Spleen (tissue), 11 donors: ENCODE results near the gene FGGY. TPM values are rescaled to one million over a fixed set of nuclear protein-coding genes. Genes with fewer than 3 reads are reported as not detected.

Experiments
- DNase-seq: peaks from one replicate; pipeline ENCODE4 v3.0.0-alpha.2; 2020
- H3K27ac ChIP-seq, 8 donors: fragments of 200-600 bp; sonication (generic) in 7 of 8; 1 replicate in 4 of 8; 2 replicates in 4 of 8; pipeline versions ENCODE4 v1.5.0 to v1.8.0; 2016 to 2021; ENCODE audit warnings: inconsistent platforms in 4 of 8, mild to moderate bottlenecking in 4 of 8, moderate library complexity in 1 of 8
- H3K27me3 ChIP-seq, 7 donors: fragments of 200-600 bp; sonication (generic) in 6 of 7; replicated peaks in 1 of 7; 1 replicate in 4 of 7; 2 replicates in 3 of 7; pipeline versions ENCODE4 v1.5.0 to v1.8.0; 2016 to 2021; ENCODE audit warnings: inconsistent platforms in 3 of 7, mild to moderate bottlenecking in 1 of 7
- H3K36me3 ChIP-seq, 6 donors: fragments of 200-600 bp; sonication (generic) in 5 of 6; 1 replicate in 4 of 6; 2 replicates in 2 of 6; pipeline versions ENCODE4 v1.5.0 to v1.8.0; 2016 to 2021; ENCODE audit warnings: inconsistent platforms in 2 of 6
- H3K4me1 ChIP-seq, 6 donors: fragments of 200-600 bp; sonication (generic) in 5 of 6; 1 replicate in 3 of 6; 2 replicates in 3 of 6; pipeline versions ENCODE4 v1.5.0 to v1.8.0; 2016 to 2021; ENCODE audit warnings: inconsistent platforms in 3 of 6
- H3K4me3 ChIP-seq, 8 donors: fragments of 200-600 bp; sonication (generic) in 7 of 8; 1 replicate in 4 of 8; 2 replicates in 4 of 8; pipeline versions ENCODE4 v1.5.0 to v1.8.0; 2016 to 2021; ENCODE audit warnings: inconsistent platforms in 4 of 8, mild to moderate bottlenecking in 4 of 8, moderate library complexity in 2 of 8
- H3K9me3 ChIP-seq, 8 donors: fragments of 200-600 bp; sonication (generic) in 7 of 8; 1 replicate in 4 of 8; 2 replicates in 4 of 8; pipeline versions ENCODE4 v1.5.0 to v1.8.0; 2016 to 2021; ENCODE audit warnings: inconsistent platforms in 4 of 8
- CTCF ChIP-seq, 11 experiments: fragments of 200-600 bp in 7 of 11; fragments of 450-650 bp in 4 of 11; sonication (generic) in 4 of 11; IDR thresholded peaks in 8 of 11; conservative IDR thresholded peaks in 3 of 11; 1 replicate in 7 of 11; 2 replicates in 4 of 11; pipeline versions ENCODE4 v1.4.0 to v1.8.0; 2016 to 2021; ENCODE audit warnings: antibody characterized with exemption in 11 of 11, inconsistent platforms in 4 of 11, mild to moderate bottlenecking in 1 of 11
- POLR2A ChIP-seq, 3 donors: fragments of 450-650 bp; IDR thresholded peaks; one replicate each; pipeline ENCODE4 v1.5.1; 2017; ENCODE audit warnings: antibody characterized with exemption in 3 of 3, mild to moderate bottlenecking in 1 of 3
- POLR2AphosphoS5 ChIP-seq, 3 donors: sonication (generic); formaldehyde crosslinking; IDR thresholded peaks; one replicate each; pipeline ENCODE4 v1.5.1; 2017; ENCODE audit warnings: antibody characterized with exemption in 3 of 3
- WGBS, 5 donors: extraction: QIAGEN DNeasy Blood & Tissue Kit in 3 of 5; methylation state at CpG; one replicate each; pipeline versions ENCODE4 v1.1.5 to v1.1.7; 2013 to 2018; 5-methylcytosine and 5-hydroxymethylcytosine counted together
- intact Hi-C: fragments of 100-400 bp; cut with DNase I; formaldehyde crosslinking; loops from one replicate; pipeline ENCODE4 v1.15.0; 2023; ENCODE audit warnings: low total_unique reads
- polyA plus RNA-seq, 3 donors: library from polyadenylated mRNA; stranded (reverse); fragments of 200-250 nt; gene quantifications; one replicate each; pipeline ENCODE4 v1.2.1, GENCODE V29; 2013
- total RNA-seq, 7 donors: library from RNA; depleted of rRNA in 3 of 7; stranded (reverse); fragments of >200 nt in 3 of 7; fragmentation: NEBNext Ultra II Directional in 4 of 7; extraction: Animal tissue kit (Norgen Biotek cat#: 25700) in 4 of 7; gene quantifications; one replicate each; pipeline versions ENCODE4 v1.1.0 to v1.2.1, GENCODE V29; 2016 to 2021
- donor health status: healthy with polysubstance abuse.
- donor health status: DM: no; HTN: no; CAD: no; lungs with moderate emphysema.
- donor health status: DM: no; HTN: no; CAD: no.
- donor health status: Bipolar disorder and iron deficiency.
- donor health status: healthy.
- donor health status: DM: no; HTN: no; CAD: no.
- donor health status: DM: yes; HTN: yes; CAD: no.

FGGY gene
- total and polyA plus RNA-seq, 10 donors, result 1.7 to 27.8 (median 13.2) TPM

- no peak for DNase-seq
- intact Hi-C loops, result no loop called here
- 93 to 97% (median 94%) methylated on average over 3 of the region's 3 CpGs for WGBS, 5 donors
- no peaks in the 10 kb centered on the region for H3K27me3 ChIP-seq
- H3K27ac ChIP-seq, result no peak overlapping the region
- H3K4me1 ChIP-seq, result peaks cover 0 to 19% (median 3%) of the 10 kb centered on the region in 6 donors
- H3K4me3 ChIP-seq, result no peak overlapping the region
- TF ChIP-seq POLR2AphosphoS5 (IDR thresholded peaks at IDR 0.05), result no peak
- H3K9me3 ChIP-seq, result no peaks in the 10 kb centered on the region
- H3K36me3 ChIP-seq, result no peaks in the 10 kb centered on the region
Measured at GRCh38 chr1:59771361-59771760, 474.5 kb downstream of the FGGY start.

GRCh38 chr1:59775480-59775879 is 478.6 kb downstream of the FGGY start:
- H3K4me3 ChIP-seq, result no peak overlapping the region
- H3K36me3 ChIP-seq, result no peaks in the 10 kb centered on the region
- no peak for TF ChIP-seq POLR2A (IDR thresholded peaks at IDR 0.05)
- TF ChIP-seq CTCF (IDR thresholded peaks at IDR 0.05 in 8 of 11, conservative IDR thresholded peaks at IDR 0.05 in 3 of 11), result no peak
- TF ChIP-seq POLR2AphosphoS5 (IDR thresholded peaks at IDR 0.05), result no peak
- H3K4me1 ChIP-seq, result no peaks in the 10 kb centered on the region
- WGBS, 5 donors, result 86 to 95% (median 92%) methylated on average over 4 of the region's 4 CpGs
- no peak for DNase-seq
- intact Hi-C loops, result no loop called here
- no peaks in the 10 kb centered on the region for H3K9me3 ChIP-seq
- no peak overlapping the region for H3K27ac ChIP-seq
- no peaks in the 10 kb centered on the region for H3K27me3 ChIP-seq

DNA sequence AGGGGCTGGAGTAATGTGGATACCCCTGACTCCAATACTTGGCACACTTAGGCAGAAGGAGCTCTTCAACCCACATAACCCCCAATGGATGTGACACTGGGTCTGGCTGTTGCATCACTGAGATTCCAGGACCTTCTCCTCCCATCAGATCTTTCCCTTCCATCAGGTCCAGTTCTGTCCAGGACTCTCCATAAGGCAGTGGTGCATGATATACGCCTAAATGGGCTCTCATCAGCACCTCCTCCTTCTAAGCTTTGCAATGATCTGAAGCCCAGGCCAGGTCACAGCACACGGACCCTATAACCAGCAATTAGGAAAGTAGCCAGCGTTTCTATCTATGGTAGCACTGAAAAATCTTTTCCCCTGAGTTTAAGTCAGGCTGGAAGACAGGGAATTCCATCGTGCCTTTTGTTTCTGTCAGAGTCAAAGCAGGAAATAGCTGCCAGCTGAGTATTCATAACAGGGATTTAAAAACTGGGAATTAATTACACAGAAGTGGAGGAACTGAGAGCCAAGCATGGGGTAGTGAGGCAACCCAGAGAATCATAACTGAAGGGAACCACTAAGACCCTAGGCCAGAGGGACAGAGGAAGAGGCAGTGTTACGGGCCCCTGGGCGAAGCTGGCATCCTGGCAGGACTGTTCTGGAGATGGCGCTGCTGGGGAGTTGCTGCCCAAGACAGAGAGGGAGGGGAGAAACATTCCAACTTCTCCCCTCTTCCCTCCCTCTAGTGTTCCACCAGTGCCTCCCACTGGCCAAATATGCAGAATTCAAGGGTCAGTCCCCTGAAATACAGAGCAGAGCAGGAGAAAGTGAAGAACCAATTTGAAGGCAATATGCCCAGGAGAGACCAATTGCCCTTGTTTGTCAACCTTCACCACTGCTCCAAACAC is 480.3 kb downstream of the FGGY start:
- Histone ChIP-seq H3K9me3 (no peaks in the 10 kb centered on the region), H3K27me3 (no peaks in the 10 kb centered on the region), H3K4me1 (no peaks in the 10 kb centered on the region), H3K36me3 (no peaks in the 10 kb centered on the region), H3K4me3 (no peak overlapping the region), H3K27ac (peak overlapping the region in 3 of 8 donors; percentile 6 to 28 (median 25))
- 65 to 84% (median 74%) methylated on average over 7 of the region's 7 CpGs for WGBS, 5 donors
- TF ChIP-seq POLR2AphosphoS5 (IDR thresholded peaks at IDR 0.05) (no peak), CTCF (IDR thresholded peaks at IDR 0.05 in 8 of 11, conservative IDR thresholded peaks at IDR 0.05 in 3 of 11) (no peak), POLR2A (IDR thresholded peaks at IDR 0.05) (no peak)
- no peak for DNase-seq
- intact Hi-C loops, result no loop called here

DNA sequence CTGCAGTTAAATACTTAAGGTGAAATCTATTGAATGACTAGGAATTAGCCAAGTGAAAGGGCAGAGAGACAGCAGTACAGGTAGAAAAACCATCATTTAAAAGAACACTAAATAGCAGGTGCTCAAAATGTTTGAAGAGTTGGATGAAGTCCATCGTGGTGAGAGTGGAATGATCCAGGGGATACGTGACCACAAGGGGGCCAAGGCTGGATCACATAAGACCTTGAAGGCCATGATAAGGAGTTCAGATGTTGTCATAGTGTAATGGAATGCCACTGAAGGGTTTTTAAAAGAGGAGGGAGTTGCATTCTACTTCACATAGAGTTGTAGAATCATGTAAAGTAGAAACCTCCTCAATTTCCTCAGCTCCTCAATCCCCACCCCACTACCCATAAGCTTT is 483.1 kb downstream of the FGGY start:
- H3K27me3 ChIP-seq, result no peaks in the 10 kb centered on the region
- DNase-seq, result no peak
- no peak overlapping the region for H3K4me3 ChIP-seq
- H3K27ac ChIP-seq, result no peak overlapping the region
- no peaks in the 10 kb centered on the region for H3K9me3 ChIP-seq
- intact Hi-C loops, result no loop called here
- no peaks in the 10 kb centered on the region for H3K4me1 ChIP-seq
- no peaks in the 10 kb centered on the region for H3K36me3 ChIP-seq
- 67 to 78% (median 68%) methylated on average over 2 of the region's 2 CpGs for WGBS, 5 donors
- no peak for TF ChIP-seq POLR2AphosphoS5 (IDR thresholded peaks at IDR 0.05)
- TF ChIP-seq CTCF (IDR thresholded peaks at IDR 0.05 in 8 of 11, conservative IDR thresholded peaks at IDR 0.05 in 3 of 11), result no peak
- no peak for TF ChIP-seq POLR2A (IDR thresholded peaks at IDR 0.05)
